Brain microvascular endothelial cell (primary cell): Measurements from ENCODE around the gene MRAS.
"Not testable (repeated sequence)": the region's sequence is repeated elsewhere in the genome, so short reads cannot be mapped to it uniquely, and the experiment has no call there.

ENCODE experiments used
- DNase-seq: peaks from one replicate; pipeline ENCODE4 v3.0.0-alpha.2; 2020
- H3K27ac ChIP-seq: fragments of 250-450 bp; sonication (Bioruptor Pico); 2 replicates; pipeline ENCODE4 v1.5.1; 2020; ENCODE audit warnings: mild to moderate bottlenecking, moderate library complexity
- H3K27me3 ChIP-seq: fragments of 250-450 bp; sonication (Bioruptor Pico); replicated peaks from 2 replicates; pipeline ENCODE4 v1.5.1; 2020; ENCODE audit warnings: mild to moderate bottlenecking
- H3K36me3 ChIP-seq: fragments of 250-450 bp; sonication (Bioruptor Pico); replicated peaks from 2 replicates; pipeline ENCODE4 v1.5.1; 2020; ENCODE audit warnings: mild to moderate bottlenecking
- H3K4me3 ChIP-seq: 2 replicates; pipeline ENCODE4 v1.5.1; 2011; ENCODE audit warnings: low read depth, mild to moderate bottlenecking, control low read depth, low read length, moderate library complexity
- CTCF ChIP-seq: IDR thresholded peaks from 2 replicates; pipeline ENCODE4 v1.5.1; 2011; ENCODE audit warnings: low read depth, mild to moderate bottlenecking, moderate library complexity, low read length, control low read depth, inconsistent platforms; ENCODE audit errors: missing control alignments
- in situ Hi-C: cut with HindIII; loops from 2 replicates; pipeline ENCODE4 v1.10.0; 2017; ENCODE audit warnings: low sequenced_read_pairs, low pct_ligation_motif_present

MRAS gene

GRCh38 chr3:138418601-138419206 is 70.3 kb downstream of the MRAS start:
- peak; percentile 22 for DNase-seq
- no peak overlapping the region for H3K27ac ChIP-seq
- H3K27me3 ChIP-seq: no peaks in the 10 kb centered on the region
- no peaks in the 10 kb centered on the region for H3K36me3 ChIP-seq
- no peak for TF ChIP-seq CTCF
- H3K4me3 ChIP-seq: no peak overlapping the region
- in situ Hi-C loops: no loop called here

- DNase-seq: no peak
- no peaks in the 10 kb centered on the region for H3K27me3 ChIP-seq
- in situ Hi-C loops: no loop called here
- H3K27ac ChIP-seq: no peak overlapping the region
- TF ChIP-seq CTCF: no peak
- H3K36me3 ChIP-seq: no peaks in the 10 kb centered on the region
- no peak overlapping the region for H3K4me3 ChIP-seq
Observed at GRCh38 chr3:138423316-138423715, 74.9 kb downstream of the MRAS start.

- no peaks in the 10 kb centered on the region for H3K27me3 ChIP-seq
- DNase-seq: no peak
- no peak overlapping the region for H3K4me3 ChIP-seq
- TF ChIP-seq CTCF: no peak
- no peak overlapping the region for H3K27ac ChIP-seq
- in situ Hi-C loops: no loop called here
- H3K36me3 ChIP-seq: no peaks in the 10 kb centered on the region
Observed at GRCh38 chr3:138424323-138424722, 75.9 kb downstream of the MRAS start.

DNA sequence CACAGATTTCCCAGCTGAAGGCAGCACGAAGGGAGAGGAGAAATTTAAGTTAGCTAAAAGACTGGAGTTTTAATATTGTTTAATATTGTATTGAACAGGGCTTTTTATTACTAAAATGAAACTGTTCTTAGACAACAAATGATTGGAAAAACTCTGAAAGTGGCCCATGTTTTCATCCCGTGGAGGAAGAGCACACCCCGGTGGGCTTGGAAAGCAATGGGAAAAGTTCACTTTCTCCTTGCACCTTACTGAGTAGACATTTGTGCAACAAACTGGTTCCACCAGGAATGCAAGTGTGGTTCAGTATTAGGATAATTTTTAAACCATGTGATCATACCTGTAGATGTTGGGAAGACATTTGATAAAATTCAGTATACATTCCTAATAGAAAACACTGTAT is 77.8 kb downstream of the MRAS start:
- no peak overlapping the region for H3K4me3 ChIP-seq
- TF ChIP-seq CTCF: peak; percentile 72
- no peaks in the 10 kb centered on the region for H3K27me3 ChIP-seq
- DNase-seq: no peak
- no peaks in the 10 kb centered on the region for H3K36me3 ChIP-seq
- H3K27ac ChIP-seq: no peak overlapping the region
- in situ Hi-C loops: no loop called here

GRCh38 chr3:138426754-138427153 is 78.4 kb downstream of the MRAS start:
- in situ Hi-C loops, DNase-seq, H3K4me3 ChIP-seq: not testable (repeated sequence)

GRCh38 chr3:138429665-138430064 is 81.3 kb downstream of the MRAS start:
- Histone ChIP-seq H3K4me3 (no peak overlapping the region), H3K36me3 (no peaks in the 10 kb centered on the region), H3K27me3 (peaks cover 14% of the 10 kb centered on the region), H3K27ac (no peak overlapping the region)
- TF ChIP-seq CTCF: no peak
- no peak for DNase-seq
- in situ Hi-C loops: no loop called here

More at GRCh38 chr3:138426754-138427153, 78.4 kb downstream of the MRAS start:
- not testable (repeated sequence) for H3K36me3 ChIP-seq, H3K27ac ChIP-seq, H3K27me3 ChIP-seq
